Spinal cord (tissue), 10 donors: ENCODE measurements around the gene ATP6V0E1. TPM values are rescaled to one million over a fixed set of nuclear protein-coding genes. Genes with fewer than 3 reads are reported as not detected.
"Not testable (repeated sequence)": the region's sequence is repeated elsewhere in the genome, so short reads cannot be mapped to it uniquely, and the experiment has no call there.

Experiments
- DNase-seq, 6 donors: peaks; one replicate each; pipeline versions ENCODE4 v3.0.0 to v3.0.0-alpha.2; 2013 to 2015; ENCODE audit warnings: low spot score in 6 of 6, low read depth in 4 of 6
- H3K27ac ChIP-seq: one replicate; pipeline ENCODE4 v1.5.1; 2013; ENCODE audit warnings: low read depth, low read length, control low read depth
- H3K27me3 ChIP-seq: one replicate; pipeline ENCODE4 v1.6.1; 2013; ENCODE audit warnings: low read length; ENCODE audit not compliant: control insufficient read depth, insufficient read depth
- H3K36me3 ChIP-seq: one replicate; pipeline ENCODE4 v1.6.1; 2013; ENCODE audit warnings: low read length; ENCODE audit not compliant: control insufficient read depth, insufficient read depth
- H3K4me1 ChIP-seq: one replicate; pipeline ENCODE4 v1.6.1; 2013; ENCODE audit warnings: low read length; ENCODE audit not compliant: control insufficient read depth, insufficient read depth
- H3K4me3 ChIP-seq: one replicate; pipeline ENCODE4 v1.5.1; 2013; ENCODE audit warnings: low read depth, low read length, control low read depth
- H3K9me3 ChIP-seq: one replicate; pipeline ENCODE4 v1.6.1; 2013; ENCODE audit warnings: low read length; ENCODE audit not compliant: control insufficient read depth, insufficient read depth
- WGBS: methylation state at CpG from one replicate; pipeline ENCODE4 v1.1.5; 2013; ENCODE audit warnings: missing lambda C conversion rate; ENCODE audit not compliant: insufficient coverage; 5-methylcytosine and 5-hydroxymethylcytosine counted together
- polyA plus RNA-seq, 2 donors: library from polyadenylated mRNA; unstranded; fragments of 120-200 nt; gene quantifications; one replicate each; pipeline ENCODE4 v1.2.1, GENCODE V29; 2013; ENCODE audit not compliant: insufficient read length in 2 of 2
- total RNA-seq, 2 donors: library from RNA; depleted of rRNA in 1 of 2; stranded (reverse); fragments of 120-200 nt in 1 of 2; fragments of >200 nt in 1 of 2; gene quantifications; one replicate each; pipeline versions ENCODE4 v1.2.3 to v1.2.4, GENCODE V29; 2013 to 2014
- donor health status: healthy.

Gene ATP6V0E1
- total and polyA plus RNA-seq, 4 donors, result 127 to 198 (median 134) TPM

DNA sequence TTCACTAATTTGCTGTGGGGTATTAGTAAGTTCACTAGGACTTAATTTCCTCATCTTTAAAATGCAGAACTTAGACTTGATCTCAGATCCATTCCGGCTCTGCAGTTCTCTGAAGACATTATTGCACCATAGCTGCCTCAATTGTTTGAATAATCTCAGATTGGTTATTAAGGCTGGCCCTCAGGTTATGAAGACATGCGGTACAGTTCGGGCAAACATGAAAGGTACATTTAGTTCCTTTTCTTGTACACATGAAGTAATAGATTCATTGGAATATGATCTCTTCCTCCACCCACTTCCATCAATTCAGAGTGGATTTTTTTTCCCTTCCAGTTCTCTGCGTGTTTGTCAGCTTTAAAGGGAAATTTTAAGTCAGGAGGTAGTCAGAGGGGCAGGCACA is 28.0 kb downstream of the ATP6V0E1 start:
- no CpG with 5 or more reads among the region's 4 CpGs for WGBS

DNA sequence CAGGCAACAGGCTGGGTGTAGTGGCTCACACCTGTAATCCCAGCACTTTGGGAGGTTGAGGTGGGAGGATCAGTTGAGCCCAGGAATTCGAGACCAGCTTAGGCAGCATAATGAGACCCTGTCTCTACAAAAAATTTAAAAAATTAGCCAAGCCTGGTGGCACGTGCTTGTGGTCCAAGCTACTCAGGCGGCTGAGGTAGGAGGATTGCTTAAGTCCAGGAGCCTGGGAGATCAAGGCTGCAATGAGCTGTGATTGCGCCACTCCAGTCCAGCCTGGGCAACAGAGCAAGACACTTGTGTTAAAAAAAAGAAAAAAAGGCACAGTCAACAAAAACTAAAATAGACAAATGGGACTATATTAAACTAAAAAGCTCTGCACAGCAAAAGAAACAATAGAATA is 29.3 kb downstream of the ATP6V0E1 start:
- Histone ChIP-seq H3K36me3 (no peaks in the 10 kb centered on the region), H3K4me1 (peaks cover 9% of the 10 kb centered on the region), H3K27ac (no peak overlapping the region), H3K9me3 (no peaks in the 10 kb centered on the region), H3K4me3 (no peak overlapping the region), H3K27me3 (no peaks in the 10 kb centered on the region)
- 80% methylated on average over 1 of the region's 4 CpGs for WGBS
- DNase-seq, result no peak

More for the DNA sequence above, 28.0 kb downstream of the ATP6V0E1 start:
- Histone ChIP-seq H3K4me1 (peaks cover 17% of the 10 kb centered on the region), H3K36me3 (no peaks in the 10 kb centered on the region), H3K27ac (no peak overlapping the region), H3K9me3 (no peaks in the 10 kb centered on the region), H3K4me3 (no peak overlapping the region), H3K27me3 (no peaks in the 10 kb centered on the region)
- no peak for DNase-seq

DNA sequence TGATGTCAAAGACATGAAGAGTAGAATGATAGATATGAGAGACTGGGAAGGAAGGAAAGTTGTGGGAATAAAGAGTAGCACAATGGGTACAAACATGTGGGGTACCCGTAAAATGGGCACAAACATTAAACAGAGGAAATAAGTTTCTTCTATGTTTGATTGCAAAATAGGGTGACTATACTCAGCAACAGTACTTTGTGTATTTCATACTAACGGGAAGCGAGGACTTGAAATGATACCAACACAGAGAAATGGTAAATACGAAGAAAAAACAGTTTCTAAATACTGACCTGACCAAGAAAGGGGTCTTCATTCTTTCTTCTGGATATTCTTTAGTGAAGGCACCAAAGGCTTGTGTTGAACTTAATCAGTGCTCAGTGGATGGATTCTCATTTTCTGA is 31.1 kb downstream of the ATP6V0E1 start:
- Histone ChIP-seq H3K4me1 (peaks cover 4% of the 10 kb centered on the region), H3K36me3 (no peaks in the 10 kb centered on the region), H3K9me3 (no peaks in the 10 kb centered on the region), H3K27ac (no peak overlapping the region), H3K4me3 (no peak overlapping the region), H3K27me3 (no peaks in the 10 kb centered on the region)
- DNase-seq, result no peak
- no CpG with 5 or more reads among the region's 4 CpGs for WGBS

DNA sequence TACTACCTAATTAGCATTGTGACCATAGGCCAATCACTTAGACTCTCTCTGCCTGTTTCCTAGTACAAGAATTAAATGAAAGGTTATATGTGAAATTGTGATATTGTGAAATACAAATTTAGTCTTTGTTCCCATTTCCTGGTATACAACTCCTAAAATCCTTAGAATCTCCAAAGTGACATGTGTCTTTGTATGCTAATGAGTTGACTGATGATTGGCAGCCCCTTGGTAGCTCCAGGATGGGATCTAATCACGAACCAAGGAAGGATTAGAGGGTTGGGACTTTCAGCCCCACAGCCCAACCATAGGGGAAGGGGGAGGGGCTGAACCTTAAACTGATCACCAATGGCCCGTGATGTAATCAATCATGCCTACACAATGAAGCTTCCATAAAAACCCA is 31.6 kb downstream of the ATP6V0E1 start:
- Histone ChIP-seq H3K27ac (no peak overlapping the region), H3K4me3 (no peak overlapping the region), H3K36me3 (no peaks in the 10 kb centered on the region), H3K9me3 (no peaks in the 10 kb centered on the region), H3K27me3 (no peaks in the 10 kb centered on the region), H3K4me1 (peaks cover 4% of the 10 kb centered on the region)
- DNase-seq, result no peak
- WGBS, result no CpG with 5 or more reads among the region's 2 CpGs

DNA sequence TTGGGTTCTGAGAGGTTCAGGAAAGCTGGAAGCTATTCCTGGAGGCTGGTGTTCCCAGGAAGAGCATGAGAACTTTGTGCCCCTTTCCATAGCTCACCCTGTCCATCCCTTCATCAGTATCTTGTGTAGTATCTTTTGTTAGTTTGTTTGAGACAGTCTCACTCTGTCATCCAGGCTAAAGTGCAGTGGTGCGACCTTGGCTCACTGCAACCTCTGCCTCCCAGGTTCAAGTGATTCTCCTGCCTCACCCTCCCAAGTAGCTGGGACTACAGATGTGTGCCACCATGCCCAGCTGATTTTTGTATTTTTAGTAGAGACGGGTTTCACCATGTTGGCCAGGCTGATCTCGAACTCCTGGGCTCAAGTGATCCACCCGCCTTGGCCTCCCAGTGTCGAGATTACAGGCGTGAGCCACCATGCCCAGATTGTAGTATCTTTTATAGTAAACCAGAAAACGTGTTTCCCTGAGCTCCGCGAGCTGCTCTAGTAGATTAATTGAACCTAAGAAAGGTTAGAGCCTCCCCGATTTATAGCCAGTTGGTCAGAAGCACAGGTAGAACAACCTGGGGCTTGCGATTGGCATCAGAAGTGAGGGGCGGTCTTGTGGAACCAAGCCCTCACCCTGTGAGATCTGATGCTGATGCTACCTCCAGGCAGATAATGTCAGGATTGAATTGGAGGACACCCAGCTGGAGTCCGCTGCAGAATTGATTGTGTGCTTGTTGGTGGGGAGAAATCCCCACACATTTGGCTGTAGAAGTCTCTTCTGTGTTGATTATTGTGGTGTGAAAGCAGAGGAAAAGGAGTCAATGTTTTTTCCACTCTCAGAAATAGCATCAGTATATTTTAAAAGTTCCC is 32.3 kb downstream of the ATP6V0E1 start:
- DNase-seq, result no peak
- Histone ChIP-seq H3K36me3 (no peaks in the 10 kb centered on the region), H3K4me1 (peaks cover 8% of the 10 kb centered on the region), H3K27me3 (no peaks in the 10 kb centered on the region), H3K9me3 (no peaks in the 10 kb centered on the region), H3K4me3 (no peak overlapping the region), H3K27ac (peak overlapping the region; percentile 26)
- 86% methylated on average over 9 of the region's 13 CpGs for WGBS

DNA sequence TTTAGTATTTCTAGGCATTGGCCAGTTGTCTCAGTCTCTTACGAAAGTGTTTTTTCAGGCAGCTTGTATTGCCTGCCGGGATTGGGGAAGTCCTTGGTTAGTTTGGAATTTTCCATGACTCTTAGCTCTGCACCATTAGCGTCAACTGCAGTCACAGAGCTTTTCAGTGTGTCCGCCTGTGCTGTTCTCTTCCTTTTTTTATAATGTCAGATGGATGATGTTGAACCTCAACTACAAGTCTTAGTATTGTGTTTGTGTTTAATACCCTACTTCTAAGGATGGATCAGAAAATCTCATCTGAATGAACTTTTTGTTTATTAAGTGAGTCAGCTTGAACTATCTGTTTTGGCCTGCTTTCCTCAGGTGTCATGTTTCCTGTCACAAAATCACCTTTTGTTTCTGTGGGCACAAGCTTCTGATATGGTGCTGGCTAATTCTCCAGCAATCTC is 33.1 kb downstream of the ATP6V0E1 start:
- DNase-seq, result peak in 1 of 6 donors; percentile 36
- Histone ChIP-seq H3K36me3 (no peaks in the 10 kb centered on the region), H3K4me1 (peaks cover 16% of the 10 kb centered on the region), H3K4me3 (no peak overlapping the region), H3K27me3 (no peaks in the 10 kb centered on the region), H3K9me3 (no peaks in the 10 kb centered on the region), H3K27ac (peak overlapping the region; percentile 26)
- WGBS, result 67% methylated on average over 2 of the region's 4 CpGs

DNA sequence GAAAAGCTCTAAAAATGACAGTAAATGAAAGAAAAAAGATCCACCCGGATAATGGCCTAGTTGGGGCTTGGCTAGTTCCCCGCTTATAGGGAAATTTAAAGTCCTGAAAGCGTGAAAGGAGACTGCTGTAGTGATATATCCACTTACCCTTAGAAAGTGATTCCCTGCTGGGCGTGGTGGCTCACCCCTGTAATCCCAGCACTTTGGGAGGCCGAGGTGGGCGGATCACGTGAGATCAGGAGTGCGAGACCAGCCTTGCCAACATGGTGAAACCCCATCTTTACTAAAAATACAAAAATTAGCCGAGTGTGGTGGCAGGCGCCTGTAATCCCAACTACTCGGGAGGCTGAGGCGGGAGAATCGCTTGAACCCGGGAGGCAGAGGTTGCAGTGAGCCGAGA is 33.5 kb downstream of the ATP6V0E1 start:
- peaks cover 19% of the 10 kb centered on the region for H3K4me1 ChIP-seq
- not testable (repeated sequence) for H3K36me3 ChIP-seq, DNase-seq, H3K9me3 ChIP-seq, H3K27me3 ChIP-seq, H3K4me3 ChIP-seq
- peak overlapping the region; percentile 26 for H3K27ac ChIP-seq
- WGBS, result 91% methylated on average over 9 of the region's 15 CpGs

DNA sequence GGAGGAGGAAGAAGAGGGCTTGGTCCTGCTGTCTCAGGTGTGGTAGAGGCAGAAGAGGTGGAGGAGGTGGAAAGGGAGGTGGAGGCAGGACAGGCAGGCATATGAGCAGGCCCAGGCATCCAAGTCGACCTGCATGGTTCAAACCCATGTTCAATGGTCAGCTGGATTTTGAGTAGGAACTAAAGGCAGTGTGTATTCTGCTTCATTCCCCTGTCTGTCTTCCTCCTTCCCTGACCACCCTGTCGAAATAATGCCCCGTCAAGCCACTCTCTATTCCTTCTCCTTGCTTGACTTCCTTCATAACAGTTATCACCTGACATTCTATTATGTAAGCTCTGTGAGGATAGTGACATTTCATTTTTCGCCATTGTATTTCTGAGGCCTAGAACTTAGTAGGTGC is 34.8 kb downstream of the ATP6V0E1 start:
- no peak overlapping the region for H3K27ac ChIP-seq
- H3K36me3 ChIP-seq, result peaks cover 9% of the 10 kb centered on the region
- no peaks in the 10 kb centered on the region for H3K27me3 ChIP-seq
- no peak overlapping the region for H3K4me3 ChIP-seq
- no CpG with 5 or more reads among the region's 4 CpGs for WGBS
- no peaks in the 10 kb centered on the region for H3K9me3 ChIP-seq
- peaks cover 19% of the 10 kb centered on the region for H3K4me1 ChIP-seq
- no peak for DNase-seq

DNA sequence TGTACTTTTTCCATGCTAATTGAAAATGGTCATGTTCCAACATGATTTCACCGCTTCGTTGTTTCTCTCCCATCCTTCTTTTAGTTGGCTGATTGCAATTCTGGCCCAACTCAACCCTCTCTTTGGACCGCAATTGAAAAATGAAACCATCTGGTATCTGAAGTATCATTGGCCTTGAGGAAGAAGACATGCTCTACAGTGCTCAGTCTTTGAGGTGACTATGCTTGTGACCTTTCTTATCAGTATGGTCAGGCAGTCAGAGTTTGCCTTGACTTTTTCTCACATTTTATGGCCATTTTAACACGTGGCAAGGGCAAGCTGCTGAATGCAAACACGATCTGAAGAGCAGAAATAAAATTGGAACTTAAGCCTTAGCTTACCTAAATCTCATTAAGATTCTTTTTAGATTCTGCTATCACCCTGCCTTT is 36.6 kb downstream of the ATP6V0E1 start:
- Histone ChIP-seq H3K4me1 (peaks cover 19% of the 10 kb centered on the region), H3K27ac (peak overlapping the region; percentile 79), H3K36me3 (peaks cover 13% of the 10 kb centered on the region), H3K4me3 (no peak overlapping the region), H3K27me3 (no peaks in the 10 kb centered on the region), H3K9me3 (no peaks in the 10 kb centered on the region)
- peak in 1 of 6 donors; percentile 25 for DNase-seq
- WGBS, result 51% methylated on average over 2 of the region's 5 CpGs

DNA sequence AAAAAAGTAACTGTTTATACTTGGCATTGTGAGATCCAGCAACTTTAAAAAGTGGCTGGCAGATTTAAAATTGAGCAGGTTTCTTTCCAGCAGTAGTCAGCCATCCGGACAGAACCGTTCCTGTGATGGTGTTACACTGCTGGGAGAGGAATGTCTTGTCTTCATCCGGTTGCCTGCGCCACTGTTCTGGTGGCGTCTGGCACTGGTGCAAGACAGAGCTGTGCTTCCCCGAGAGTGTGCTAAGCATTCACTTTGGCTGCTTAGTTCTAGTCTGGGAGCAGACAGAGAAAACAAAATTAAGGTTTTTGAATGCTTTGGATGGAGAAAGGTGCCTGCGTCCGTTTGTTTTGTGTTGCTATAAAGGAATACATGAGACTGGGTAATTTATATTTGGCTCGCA is 37.1 kb downstream of the ATP6V0E1 start:
- no peaks in the 10 kb centered on the region for H3K9me3 ChIP-seq
- no peak overlapping the region for H3K4me3 ChIP-seq
- peak in 2 of 6 donors; percentile 64 to 84 for DNase-seq
- 42% methylated on average over 9 of the region's 9 CpGs for WGBS
- peaks cover 14% of the 10 kb centered on the region for H3K36me3 ChIP-seq
- peak overlapping the region; percentile 79 for H3K27ac ChIP-seq
- no peaks in the 10 kb centered on the region for H3K27me3 ChIP-seq
- peaks cover 19% of the 10 kb centered on the region for H3K4me1 ChIP-seq
